ENCODE data around the gene THRAP3. TPM values are rescaled to one million over a fixed set of nuclear protein-coding genes. Genes with fewer than 3 reads are reported as not detected.
A peak's percentile ranks its signal among the peaks of the same experiment; 100 is the strongest.
"Not testable (repeated sequence)": the region's sequence is repeated elsewhere in the genome, so short reads cannot be mapped to it uniquely, and the experiment has no call there.

The THRAP3 gene
- total RNA-seq, 2 donors from 2014 or later, result 145 to 165 TPM

- Histone ChIP-seq H3K36me3 (ENCODE audit: control insufficient read depth, insufficient read depth, low read length) (peaks cover 21% of the 10 kb centered on the region), H3K9ac (ENCODE audit: extremely low read depth, low read length, poor library complexity, severe bottlenecking) (no peak overlapping the region), H3K27me3 (ENCODE audit: control insufficient read depth, insufficient read depth, low read length, poor library complexity, severe bottlenecking) (no peaks in the 10 kb centered on the region), H3K4me1 (ENCODE audit: control insufficient read depth, insufficient read depth, low read length) (no peaks in the 10 kb centered on the region), H3K9me3 (ENCODE audit: control insufficient read depth, low read length) (no peaks in the 10 kb centered on the region), H3K4me3 (ENCODE audit: low read length) (no peak overlapping the region), H3K27ac (ENCODE audit: low read depth, low read length) (no peak overlapping the region)
- H3K36me3 Mint-ChIP-seq (ENCODE audit: low read depth), result peaks cover 24% of the 10 kb centered on the region
- H3K4me3 Mint-ChIP-seq, result no peak overlapping the region
- H3K27me3 Mint-ChIP-seq (ENCODE audit: insufficient read depth), result no peaks in the 10 kb centered on the region
- WGBS, 2 experiments (ENCODE audit: insufficient coverage in 1 of 2, insufficient read length in 1 of 2), result 95 to 96% methylated on average over 8 to 9 of the region's 9 CpGs
- peaks cover 12% of the 10 kb centered on the region for H3K4me1 Mint-ChIP-seq
- peak overlapping the region; percentile 44 for H3K27ac Mint-ChIP-seq
- no peak for DNase-seq
- no peaks in the 10 kb centered on the region for H3K9me3 Mint-ChIP-seq
- TF ChIP-seq CTCF (conservative IDR thresholded peaks at IDR 0.05), result no peak
Observed at GRCh38 chr1:36251794-36252481, 27.7 kb downstream of the THRAP3 start.

- peaks cover 27% of the 10 kb centered on the region for H3K36me3 Mint-ChIP-seq (ENCODE audit: low read depth)
- not testable (repeated sequence) for H3K9ac ChIP-seq (ENCODE audit: extremely low read depth, low read length, poor library complexity, severe bottlenecking); H3K9me3 Mint-ChIP-seq; H3K4me1 ChIP-seq (ENCODE audit: control insufficient read depth, insufficient read depth, low read length); H3K4me3 ChIP-seq (ENCODE audit: low read length); H3K4me3 Mint-ChIP-seq; H3K27me3 Mint-ChIP-seq (ENCODE audit: insufficient read depth); H3K9me3 ChIP-seq (ENCODE audit: control insufficient read depth, low read length); H3K27ac ChIP-seq (ENCODE audit: low read depth, low read length); DNase-seq; H3K27me3 ChIP-seq (ENCODE audit: control insufficient read depth, insufficient read depth, low read length, poor library complexity, severe bottlenecking)
- peaks cover 12% of the 10 kb centered on the region for H3K4me1 Mint-ChIP-seq
- peak overlapping the region; percentile 44 for H3K27ac Mint-ChIP-seq
- 91 to 98% methylated on average over 6 of the region's 6 CpGs for WGBS, 2 experiments (ENCODE audit: insufficient coverage in 1 of 2, insufficient read length in 1 of 2)
- H3K36me3 ChIP-seq (ENCODE audit: control insufficient read depth, insufficient read depth, low read length), result peaks cover 21% of the 10 kb centered on the region
Observed at GRCh38 chr1:36252482-36252824, 28.2 kb downstream of the THRAP3 start.

- Histone ChIP-seq H3K27me3 (ENCODE audit: control insufficient read depth, insufficient read depth, low read length, poor library complexity, severe bottlenecking) (no peaks in the 10 kb centered on the region), H3K4me3 (ENCODE audit: low read length) (no peak overlapping the region), H3K9me3 (ENCODE audit: control insufficient read depth, low read length) (no peaks in the 10 kb centered on the region), H3K4me1 (ENCODE audit: control insufficient read depth, insufficient read depth, low read length) (no peaks in the 10 kb centered on the region), H3K36me3 (ENCODE audit: control insufficient read depth, insufficient read depth, low read length) (peaks cover 27% of the 10 kb centered on the region), H3K27ac (ENCODE audit: low read depth, low read length) (no peak overlapping the region), H3K9ac (ENCODE audit: extremely low read depth, low read length, poor library complexity, severe bottlenecking) (no peak overlapping the region)
- Mint-ChIP-seq H3K27ac (no peak overlapping the region), H3K27me3 (ENCODE audit: insufficient read depth) (no peaks in the 10 kb centered on the region), H3K36me3 (ENCODE audit: low read depth) (peaks cover 26% of the 10 kb centered on the region), H3K9me3 (no peaks in the 10 kb centered on the region), H3K4me1 (peaks cover 13% of the 10 kb centered on the region), H3K4me3 (no peak overlapping the region)
- DNase-seq, result no peak
- TF ChIP-seq CTCF (conservative IDR thresholded peaks at IDR 0.05), result no peak
- 98 to 100% methylated on average over 1 to 4 of the region's 5 CpGs for WGBS, 2 experiments (ENCODE audit: insufficient coverage in 1 of 2, insufficient read length in 1 of 2)
Observed at GRCh38 chr1:36253161-36253862, 29.1 kb downstream of the THRAP3 start.
